Hypothalamus (tissue), 51 donors: ENCODE data around the gene IKZF3.
"Not testable (repeated sequence)": the region's sequence is repeated elsewhere in the genome, so short reads cannot be mapped to it uniquely, and the experiment has no call there.

ENCODE experiments used
- DNase-seq, 51 donors: peaks; one replicate each; lab custom pipeline; 2025; lab: John Stamatoyannopoulos, UW

The IKZF3 gene

DNA sequence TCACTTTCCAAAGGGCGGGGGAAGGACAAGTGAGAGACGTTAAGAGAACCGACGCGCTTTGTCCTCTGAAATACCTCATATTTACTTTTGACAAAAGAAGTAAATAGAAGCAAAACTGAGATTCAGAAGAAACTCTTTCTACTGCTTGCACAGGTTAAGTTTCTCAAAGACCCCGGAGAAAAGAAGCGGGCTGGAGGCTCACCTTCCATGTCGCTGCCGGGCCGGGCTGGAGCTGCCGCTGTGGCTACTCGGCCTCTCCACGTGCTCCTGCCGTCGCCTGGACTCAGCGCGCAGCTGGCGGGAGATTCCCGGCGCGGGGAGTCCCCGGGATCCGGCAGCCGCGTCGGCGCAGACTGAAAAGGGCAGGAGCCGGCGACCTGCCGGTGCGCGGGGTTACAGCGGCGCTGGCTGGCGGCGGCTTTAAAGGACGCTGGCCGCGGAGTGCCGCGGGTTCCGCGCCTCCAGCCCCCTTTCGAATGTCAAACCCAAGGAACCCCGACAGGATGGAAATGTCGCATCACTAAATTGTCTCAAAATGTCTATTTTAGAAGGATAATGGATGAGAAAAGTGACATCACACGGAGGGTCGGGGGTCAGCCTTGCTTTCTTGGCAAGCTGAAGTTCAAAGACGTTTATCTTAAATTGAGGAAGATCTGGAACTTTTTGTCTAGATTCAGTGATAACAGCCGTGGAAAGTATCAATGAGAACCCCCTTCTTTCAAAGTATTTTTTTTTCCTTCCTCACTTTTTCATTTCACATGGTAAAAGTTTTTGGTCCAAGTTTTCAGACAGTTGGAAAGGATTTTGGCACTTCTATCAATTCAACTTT lies at the start of gene IKZF3:
Gene IKZF3, minus strand, starts transcription at position 395 of the 829 bp plus-strand sequence. Its CDS starts 186 bp downstream, at position 209.
- peak in 4 of 51 donors; percentile 4 to 19 (median 14) for DNase-seq

DNA sequence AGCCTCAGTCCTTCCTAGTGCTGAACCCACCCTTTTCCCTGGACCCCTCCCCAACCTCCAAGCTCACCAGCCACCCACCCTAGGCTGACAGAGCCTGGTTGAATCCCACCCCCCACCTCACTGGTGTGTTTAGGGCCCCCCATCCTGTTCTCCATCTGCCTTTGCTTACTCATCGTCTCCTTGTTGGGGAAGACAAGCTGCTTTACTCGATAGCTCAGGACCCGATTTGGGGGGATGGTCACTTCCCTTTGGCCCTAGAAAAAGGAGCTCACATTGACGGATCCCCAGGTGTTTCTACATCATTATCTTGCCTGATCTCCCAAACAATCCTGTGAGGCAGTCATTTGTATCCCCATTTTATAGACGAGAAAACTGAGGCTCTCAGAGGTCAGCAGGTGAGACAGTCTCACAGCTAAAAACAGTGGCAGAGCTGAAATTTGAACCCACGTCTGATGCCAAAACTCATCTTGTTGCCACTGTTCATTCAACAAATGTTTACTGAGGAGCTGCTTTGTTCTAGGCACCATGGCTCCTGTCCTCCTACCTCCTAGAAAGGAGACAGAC lies 44.8 kb upstream of the IKZF3 start:
- DNase-seq, result no peak

DNA sequence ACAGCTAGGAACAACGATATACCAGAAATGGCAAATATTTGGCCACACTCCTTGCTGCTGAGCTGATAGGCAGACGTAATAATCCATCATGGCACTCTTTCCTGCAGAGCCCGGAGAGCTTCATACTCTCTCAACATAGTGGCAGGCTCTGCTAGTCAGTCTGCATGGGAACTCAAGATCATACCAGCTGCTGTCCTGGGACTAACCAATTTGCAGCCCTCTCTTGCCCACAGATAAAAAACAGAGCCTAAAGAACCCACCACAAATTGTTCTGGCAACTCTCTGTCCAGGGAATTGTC lies 40.8 kb upstream of the IKZF3 start:
- no peak for DNase-seq

DNA sequence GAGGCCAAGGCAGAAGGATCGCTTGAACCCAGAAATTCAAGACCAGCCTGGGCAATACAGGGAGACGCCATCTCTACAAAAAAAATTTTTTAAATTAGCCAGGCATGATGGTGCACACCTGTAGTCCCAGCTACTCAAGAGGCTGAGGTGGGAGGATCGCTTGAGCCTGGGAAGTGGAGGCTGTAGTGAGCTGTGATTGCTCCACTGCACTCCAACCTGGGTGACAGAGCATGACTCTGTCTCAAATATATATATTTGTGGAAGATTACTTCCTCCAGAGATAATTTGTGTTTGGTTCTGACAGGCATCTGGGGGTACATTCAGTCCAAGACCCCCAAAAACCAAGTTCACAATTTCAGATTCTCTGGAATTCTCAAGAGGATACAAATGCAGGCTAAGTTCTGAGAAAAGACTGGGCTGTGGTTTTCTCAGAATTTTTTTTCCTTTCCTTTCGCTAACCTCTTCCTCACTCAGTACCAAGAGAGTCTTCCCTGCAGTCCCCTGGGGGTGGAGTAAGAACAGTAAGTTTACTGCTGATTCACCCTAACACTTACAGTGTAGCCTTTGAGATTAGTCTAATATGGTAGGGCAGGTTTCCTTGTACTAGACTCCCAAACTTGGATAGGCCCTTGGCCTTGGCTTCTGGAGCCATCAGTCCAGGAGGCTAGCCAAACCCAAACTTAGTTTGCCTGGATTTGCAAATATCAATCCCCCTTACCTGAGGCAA lies 39.2 kb upstream of the IKZF3 start:
- no peak for DNase-seq

DNA sequence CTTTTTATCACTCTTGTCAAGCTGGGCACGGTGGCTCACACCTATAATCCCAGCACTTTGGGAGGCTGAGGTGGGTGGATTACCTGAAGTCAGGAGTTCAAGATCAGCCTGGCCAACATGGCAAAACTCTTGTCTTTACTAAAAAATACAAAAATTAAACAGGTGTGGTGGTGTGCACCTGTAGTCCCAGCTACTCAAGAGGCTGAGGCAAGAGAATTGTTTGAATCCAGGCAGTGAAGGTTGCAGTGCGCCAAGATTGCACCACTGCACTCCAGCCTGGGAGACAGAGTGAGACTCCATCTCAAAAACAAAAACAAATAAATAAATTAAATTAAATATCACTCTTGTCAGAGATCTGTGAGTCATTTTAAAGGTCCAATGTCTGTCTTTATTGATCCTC lies 37.9 kb upstream of the IKZF3 start:
- not testable (repeated sequence) for DNase-seq

DNA sequence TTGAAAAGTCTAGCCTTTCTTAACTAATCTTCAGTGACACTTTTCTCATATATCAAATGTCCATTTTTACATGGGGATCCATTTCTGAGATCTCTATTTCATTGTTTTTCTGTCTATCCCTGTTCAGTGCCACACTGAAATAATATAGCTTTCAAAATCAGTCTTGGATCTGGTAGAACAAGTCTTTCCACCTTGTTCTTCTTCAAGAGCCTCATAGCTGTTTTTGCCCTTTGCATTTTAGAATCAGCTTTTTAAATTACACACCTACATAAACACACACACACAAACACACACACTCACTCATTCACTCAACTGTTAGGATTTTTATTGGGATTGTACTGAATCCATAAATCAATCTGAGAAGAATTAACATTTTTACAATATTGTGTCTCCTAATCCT lies 35.1 kb upstream of the IKZF3 start:
- no peak for DNase-seq

DNA sequence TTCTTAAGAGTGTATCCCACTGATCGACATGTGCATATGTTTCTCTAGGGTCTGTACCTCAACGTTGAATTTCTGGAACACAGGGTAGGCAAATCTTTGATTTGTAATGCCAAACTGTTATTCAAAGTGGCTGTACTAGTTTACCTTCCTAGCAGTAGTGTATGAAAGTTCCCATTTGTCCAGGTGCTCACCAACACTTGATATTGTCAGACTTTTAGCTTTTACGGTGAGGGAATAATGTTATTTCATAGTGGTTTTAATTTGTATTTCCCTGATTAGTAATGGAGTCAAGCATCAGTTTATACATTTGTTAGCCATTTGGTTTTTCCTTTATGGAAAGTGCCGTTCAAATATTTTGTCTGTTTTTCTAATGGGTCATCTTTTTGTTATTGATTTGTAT lies 34.0 kb upstream of the IKZF3 start:
- no peak for DNase-seq

DNA sequence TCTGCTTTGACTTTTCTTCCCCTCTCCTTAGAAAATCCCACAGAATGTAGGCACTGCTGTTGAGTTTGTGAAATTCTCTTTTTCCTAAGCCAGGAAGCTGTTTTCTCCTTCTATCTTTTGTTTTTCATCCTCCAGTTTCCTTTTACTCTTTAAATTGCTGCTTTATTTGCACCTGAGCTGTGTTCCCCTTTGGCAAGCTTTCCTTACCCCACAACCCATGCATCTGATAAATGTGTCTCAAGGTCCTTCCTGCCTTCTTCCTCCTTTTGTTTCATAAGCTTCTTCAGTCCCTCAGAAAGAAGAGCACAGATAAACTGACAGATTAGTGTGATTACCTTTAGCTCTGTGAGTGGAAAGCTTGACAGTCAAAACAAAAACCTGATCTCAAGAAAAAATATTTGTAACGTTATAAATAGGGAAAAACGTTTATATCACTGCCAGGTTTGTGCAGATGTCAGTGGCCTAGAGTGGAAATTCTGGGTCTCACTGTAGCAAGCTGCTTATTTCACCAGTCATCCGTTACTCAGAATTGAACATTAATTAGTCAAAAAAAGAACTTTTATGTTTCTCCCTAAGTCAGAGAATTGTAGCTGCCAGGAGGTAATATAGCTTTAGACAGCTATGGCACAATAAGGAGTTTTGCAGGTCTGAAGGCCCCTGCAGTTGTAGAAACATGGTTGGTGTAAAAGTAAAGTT lies 30.7 kb upstream of the IKZF3 start:
- DNase-seq, result no peak

DNA sequence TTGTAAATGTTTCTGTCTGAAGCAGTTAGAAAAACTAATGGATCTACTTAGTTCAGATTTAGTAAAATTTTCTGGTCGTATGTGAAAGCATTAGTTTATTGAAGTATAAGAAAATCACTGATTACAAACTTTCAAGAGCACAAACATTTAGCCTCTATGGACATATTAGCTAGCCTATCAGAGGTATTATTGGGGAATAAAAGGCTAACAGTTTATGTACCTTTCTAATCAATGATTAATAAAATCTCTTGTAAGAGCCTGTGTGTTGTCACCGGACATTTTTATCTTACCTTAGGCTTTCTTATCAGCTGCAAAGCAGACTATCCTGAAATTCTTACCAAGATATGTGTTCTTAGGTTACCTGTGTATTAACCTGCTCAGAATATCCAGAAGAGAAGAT lies 25.1 kb upstream of the IKZF3 start:
- no peak for DNase-seq

DNA sequence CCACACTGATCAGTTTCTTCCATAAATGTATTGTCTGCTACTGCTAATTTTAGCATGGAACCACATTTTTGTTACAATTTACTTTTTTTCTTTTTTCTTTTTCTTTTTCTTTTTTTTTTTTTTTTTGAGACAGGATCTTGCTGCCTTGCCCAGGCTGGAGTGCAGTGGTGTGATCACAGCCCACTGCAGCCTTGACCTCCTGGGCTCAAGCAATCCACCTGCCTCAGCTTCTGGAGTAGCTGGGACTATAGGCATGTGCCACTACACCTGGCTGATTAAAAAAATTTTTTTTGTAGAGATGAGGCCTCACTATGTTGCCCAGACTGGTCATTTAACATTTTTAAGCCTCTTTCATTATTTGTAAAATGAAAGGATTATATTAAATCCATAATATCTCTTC lies 23.0 kb upstream of the IKZF3 start:
- no peak for DNase-seq

DNA sequence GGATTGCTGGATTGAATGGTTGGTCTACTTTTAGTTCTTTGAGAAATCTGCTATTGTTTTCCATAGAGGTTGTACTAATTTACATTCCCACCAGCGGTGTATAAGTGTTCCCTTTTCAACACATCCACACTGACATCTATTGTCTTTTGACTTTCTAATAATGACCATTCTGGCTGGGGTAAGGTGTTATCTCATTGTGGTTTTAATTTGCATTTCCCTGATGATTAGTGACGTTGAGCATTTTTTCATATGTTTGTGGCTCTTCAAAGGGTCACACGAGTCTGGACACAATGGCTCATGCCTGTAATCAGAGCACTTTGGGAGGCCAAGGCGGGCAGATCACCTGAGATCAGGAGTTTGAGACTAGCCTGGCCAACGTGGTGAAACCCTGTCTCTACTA lies 22.0 kb upstream of the IKZF3 start:
- not testable (repeated sequence) for DNase-seq

DNA sequence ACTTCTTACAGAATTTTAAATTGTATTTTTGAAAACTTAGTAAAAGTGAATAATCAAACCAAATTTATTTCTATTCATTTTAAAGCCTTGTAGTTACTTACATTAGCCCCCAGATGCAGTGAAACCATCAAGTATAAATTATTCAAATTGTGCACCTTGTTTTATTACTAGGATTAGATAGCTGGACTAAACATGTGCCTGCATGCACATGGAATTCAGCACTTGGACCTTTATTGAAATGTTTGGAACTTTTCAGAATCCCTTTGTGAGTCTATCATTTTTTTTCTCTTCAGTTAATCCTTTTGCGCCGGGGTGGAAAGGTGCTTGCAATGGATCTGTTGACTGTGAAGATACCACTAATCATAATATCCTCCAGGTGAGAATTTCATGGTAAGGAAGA lies 8.6 kb upstream of the IKZF3 start:
- no peak for DNase-seq

DNA sequence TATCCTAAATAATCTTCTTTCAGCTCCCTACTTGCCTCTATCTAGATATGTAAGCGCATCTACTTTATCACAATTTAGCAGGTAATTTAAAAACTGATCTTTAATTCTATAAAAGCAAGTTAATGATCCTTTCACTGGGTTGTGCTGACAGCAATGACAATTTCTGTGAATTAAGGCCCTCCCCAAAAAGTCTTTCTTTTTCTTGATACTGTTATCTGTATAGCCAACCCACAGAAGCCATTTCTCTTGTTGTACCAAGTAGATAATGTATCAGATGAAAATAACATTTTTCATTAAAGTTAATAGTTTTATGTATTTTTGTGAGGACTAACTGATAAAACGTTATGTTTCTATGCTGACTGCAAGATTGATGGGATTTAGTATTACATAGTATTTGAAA lies 7.7 kb upstream of the IKZF3 start:
- no peak for DNase-seq

DNA sequence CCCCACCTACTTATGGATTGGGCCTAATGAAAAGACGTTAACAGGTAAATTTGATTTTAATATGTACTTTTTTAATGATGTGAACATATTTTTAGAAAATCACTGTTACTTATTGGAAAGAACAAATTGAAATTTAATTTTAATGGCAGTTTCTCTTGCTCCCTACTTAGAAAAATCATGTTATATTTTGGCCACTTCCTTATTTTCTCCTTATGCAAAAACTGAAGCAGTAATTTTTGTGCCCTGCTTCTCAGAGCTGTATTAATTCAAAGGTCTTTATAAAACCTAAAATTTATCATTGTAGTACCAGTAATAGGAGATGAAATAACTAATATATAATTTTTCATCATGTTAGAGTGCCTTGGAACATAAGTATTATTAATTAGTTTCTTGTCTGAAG lies 6.7 kb upstream of the IKZF3 start:
- no peak for DNase-seq

DNA sequence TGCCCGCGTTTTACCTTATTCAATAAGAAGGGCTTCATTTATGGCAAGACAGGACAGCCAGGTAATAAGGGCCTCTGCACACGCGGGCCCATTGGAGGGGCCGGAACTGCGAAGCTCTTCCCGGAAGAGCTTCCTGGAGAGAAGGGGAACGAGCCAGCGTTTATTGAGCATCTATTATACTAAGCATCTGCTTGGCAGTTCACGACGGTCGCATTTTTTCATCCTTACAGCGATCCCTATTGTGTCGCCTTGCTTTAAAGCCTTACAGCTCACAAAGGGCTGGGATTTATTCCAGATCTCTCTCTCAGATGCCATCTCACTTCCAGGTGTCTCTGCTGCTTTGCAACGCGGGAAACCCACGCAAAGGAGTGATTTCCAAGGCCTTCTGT lies 4.4 kb upstream of the IKZF3 start:
- DNase-seq, result no peak

DNA sequence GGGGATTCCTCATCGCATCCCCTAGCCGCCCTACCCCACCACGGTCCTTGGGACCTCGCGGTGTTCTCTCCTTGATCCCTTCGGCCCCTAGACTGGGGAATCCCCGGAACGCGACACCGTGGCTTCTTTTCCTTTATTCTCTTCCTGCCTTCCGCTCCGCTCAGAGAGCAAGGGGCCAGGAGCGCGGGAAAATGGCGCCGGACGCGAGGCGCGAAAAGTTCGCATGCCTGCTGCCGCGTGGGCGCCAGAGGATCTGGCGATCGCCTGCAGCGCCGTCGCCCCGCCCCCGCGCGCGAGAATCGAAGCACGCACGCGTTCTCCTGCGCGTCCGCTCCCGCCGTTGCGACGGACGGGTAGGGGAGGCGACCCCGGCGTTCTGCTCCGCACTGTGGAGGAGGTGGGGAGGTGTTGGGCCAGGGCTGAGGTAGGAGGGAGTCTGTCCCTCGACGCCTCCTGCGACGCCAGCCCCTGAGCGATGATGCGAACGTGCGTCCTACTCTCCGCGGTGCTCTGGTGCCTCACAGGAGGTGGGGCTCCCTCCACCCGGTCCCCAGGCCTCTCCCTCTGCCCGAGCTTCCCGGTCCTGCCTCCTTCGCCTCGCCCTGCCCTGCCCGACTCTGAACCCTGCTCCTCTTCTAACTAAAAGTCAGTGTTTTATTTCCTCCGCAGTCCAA lies 3.9 kb upstream of the IKZF3 start, which contains the start of gene ZPBP2:
Gene ZPBP2, plus strand, starts transcription at position 323 of the 674 bp plus-strand sequence. Its CDS starts 153 bp downstream, at position 476.
- no peak for DNase-seq

DNA sequence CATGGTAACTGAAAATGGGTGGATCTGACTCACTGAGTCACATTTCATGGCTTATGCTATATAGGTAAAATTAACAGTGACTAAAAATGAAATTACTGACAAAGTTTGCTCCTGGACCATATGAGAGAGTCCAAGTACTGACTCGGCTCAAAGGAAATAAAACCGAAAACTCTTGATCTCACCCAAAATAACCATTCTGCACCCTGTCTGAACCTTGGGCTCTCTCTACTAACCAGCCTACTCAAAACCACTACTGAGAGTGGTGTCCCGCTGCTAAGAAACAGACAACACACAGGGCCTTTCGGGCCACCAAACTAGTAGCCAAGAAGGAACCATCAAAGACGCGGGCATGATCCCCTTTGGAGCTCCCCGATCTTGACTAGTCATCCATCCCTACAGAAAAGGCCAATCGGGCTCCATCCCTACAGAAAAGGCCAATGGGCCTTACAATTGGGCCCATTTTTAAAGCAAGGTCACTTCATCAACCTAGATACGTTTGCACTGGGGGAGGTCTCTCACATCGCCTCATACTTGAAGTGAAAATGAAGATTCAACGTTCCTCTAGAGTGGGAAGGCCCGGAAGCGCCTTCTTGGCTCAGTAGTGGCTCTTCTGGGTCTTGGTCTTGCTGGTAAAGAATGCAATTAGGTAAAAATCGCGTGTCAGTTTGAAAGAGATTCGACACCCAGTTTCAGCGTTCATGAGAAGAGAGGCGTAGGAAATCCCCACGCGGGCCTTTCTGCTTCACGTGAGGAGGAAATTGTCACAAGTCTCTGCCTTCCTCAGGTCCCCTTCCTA lies 3.2 kb upstream of the IKZF3 start:
- no peak for DNase-seq

DNA sequence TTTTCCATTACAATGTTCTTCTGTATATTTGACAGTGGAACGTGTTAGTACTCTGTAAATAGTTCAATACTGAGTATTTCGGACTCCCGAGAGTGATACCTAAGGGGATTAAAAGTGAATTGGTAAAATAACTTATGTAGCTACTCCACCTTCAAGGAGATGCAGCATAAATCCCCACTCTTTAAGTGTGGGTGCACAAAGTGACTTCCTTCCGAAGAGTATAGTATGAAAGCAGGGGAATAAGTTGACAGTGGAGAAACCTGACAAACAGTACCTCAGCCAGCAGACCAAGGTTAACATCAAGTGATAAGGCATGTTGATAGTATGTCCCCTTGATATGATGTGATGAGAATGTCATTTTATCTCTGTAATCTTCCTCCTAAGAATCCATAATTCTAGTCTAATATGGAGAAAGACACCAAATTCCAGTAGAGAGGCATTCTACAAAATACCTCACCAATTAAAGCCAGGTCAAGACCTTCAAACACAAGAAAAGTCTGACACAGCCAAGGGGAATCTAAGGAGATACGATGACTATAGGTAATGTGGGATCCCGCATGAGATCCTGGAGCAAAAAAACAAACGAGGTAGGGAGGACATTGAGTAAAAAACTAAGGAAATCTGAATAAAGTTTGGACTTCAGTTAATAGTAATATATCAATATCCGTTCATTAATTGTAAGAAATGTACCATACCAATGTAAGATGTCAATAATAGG lies 2.1 kb upstream of the IKZF3 start:
- no peak for DNase-seq

DNA sequence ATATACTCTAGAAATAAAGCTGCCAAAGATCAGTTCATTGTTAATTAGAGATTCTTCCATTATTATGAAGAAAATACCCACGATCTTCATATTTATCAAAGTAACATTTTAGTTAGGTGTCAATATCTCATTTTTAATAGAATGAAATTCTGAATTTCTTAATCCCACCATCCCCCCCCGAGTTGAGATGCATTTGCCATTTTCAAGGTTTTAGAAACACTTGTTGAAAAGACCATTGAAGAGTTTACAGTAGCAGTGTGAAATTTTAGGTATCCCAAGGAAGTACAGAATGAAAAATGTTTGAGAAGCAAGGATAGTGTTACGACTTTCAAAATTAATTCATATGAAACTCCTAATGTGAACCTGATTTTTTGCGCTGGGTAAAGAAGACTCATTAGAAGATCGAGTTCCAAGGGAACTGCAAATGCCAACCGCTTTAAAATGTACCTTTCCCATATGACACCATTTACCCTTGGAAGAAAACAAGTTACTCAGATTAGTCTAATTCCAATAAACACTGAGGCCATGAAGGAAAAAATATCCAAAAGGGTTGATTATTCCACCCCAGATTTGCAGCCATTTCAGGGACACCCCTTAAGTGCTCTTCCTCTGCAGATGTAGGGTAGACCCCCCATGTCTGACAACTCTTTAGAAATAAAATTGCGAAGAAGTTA lies 731 bp downstream of the IKZF3 start:
- no peak for DNase-seq
